ENCODE measurements around the gene DCAF4. TPM values are rescaled to one million over a fixed set of nuclear protein-coding genes. Genes with fewer than 3 reads are reported as not detected.
A peak's percentile ranks its signal among the peaks of the same experiment; 100 is the strongest.

The DCAF4 gene, protein sequence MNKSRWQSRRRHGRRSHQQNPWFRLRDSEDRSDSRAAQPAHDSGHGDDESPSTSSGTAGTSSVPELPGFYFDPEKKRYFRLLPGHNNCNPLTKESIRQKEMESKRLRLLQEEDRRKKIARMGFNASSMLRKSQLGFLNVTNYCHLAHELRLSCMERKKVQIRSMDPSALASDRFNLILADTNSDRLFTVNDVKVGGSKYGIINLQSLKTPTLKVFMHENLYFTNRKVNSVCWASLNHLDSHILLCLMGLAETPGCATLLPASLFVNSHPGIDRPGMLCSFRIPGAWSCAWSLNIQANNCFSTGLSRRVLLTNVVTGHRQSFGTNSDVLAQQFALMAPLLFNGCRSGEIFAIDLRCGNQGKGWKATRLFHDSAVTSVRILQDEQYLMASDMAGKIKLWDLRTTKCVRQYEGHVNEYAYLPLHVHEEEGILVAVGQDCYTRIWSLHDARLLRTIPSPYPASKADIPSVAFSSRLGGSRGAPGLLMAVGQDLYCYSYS
- total RNA-seq (2014; rRNA removed; shearing (Covaris generic)): 32.5 and 47.9 TPM in 2 replicates

GRCh38 chr14:72926292-72927028 lies at the start of gene DCAF4:
Gene DCAF4, plus strand, starts transcription at chr14:72926464. Its CDS starts 11,515 bp downstream, at chr14:72937979.
- DNase-seq (ENCODE audit: low spot score): peak; percentile 99

GRCh38 chr14:72876710-72877063 lies 49.6 kb upstream of the DCAF4 start:
- DNase-seq (ENCODE audit: low spot score): no peak

GRCh38 chr14:72878746-72879145 lies 47.5 kb upstream of the DCAF4 start:
- no peak for DNase-seq (ENCODE audit: low spot score)

DNA sequence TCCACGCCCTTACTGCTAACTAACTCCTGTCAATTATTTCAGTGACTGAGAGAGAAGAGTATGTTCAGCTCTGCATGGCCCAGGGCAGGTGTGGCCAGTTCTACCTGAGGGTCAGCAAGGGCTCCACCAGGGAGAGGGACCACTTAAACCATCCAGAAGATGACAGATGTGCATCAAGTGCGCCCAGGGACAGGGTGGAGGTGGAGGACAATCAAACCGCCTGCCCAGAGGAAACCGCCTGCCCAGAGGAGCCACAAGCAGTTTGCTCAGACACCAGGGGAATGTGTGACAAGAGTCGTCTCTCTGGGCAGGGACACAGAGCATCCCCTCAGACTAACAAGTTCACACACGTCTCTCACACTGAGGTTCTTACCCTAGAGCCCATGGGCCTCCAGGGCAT lies 46.8 kb upstream of the DCAF4 start:
- DNase-seq (ENCODE audit: low spot score): no peak

DNA sequence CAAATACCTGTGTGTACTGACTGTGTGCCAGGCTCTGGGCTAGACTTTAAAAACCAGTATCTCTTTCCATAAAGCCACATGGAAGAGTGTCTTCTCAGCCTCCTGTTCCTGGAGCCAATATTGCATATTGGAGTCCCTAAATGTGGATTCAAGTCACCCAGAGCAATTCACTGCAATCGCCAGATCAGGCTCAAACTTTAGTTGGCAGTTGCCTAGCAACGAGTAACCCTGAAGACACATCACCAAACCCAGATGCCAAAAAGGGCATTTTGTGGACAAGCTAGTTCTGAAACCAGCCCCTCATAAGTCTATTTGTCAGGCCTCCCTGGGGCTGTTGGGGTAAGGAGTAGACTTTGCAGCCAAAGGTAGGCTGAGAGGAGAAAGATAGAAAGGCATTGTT lies 46.1 kb upstream of the DCAF4 start:
- no peak for DNase-seq (ENCODE audit: low spot score)

DNA sequence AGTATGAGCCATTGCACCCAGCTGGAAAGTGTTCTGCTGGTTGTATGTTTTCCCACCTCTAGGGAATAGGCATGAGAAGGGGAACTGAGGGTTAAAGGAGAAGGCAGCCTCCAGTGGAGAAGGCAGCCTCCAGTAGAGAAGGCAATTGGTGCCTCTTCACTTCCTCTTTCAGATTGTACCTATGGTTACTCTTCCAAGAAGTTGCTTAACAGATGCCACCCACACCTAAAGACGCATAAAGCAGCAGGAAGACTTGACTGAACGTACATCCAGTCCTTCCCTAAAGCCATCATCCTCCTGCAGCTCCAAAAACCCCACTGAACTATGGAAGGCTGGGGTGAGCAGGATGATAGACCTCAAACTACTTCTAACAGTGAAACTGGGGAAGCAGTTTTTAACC lies 45.4 kb upstream of the DCAF4 start:
- DNase-seq (ENCODE audit: low spot score): no peak

GRCh38 chr14:72881543-72881942 lies 44.7 kb upstream of the DCAF4 start:
- DNase-seq (ENCODE audit: low spot score): no peak

GRCh38 chr14:72882047-72882446 lies 44.2 kb upstream of the DCAF4 start:
- no peak for DNase-seq (ENCODE audit: low spot score)

- no peak for DNase-seq (ENCODE audit: low spot score)
Observed at GRCh38 chr14:72882463-72882862, 43.8 kb upstream of the DCAF4 start.

- no peak for DNase-seq (ENCODE audit: low spot score)
Observed at GRCh38 chr14:72883109-72883508, 43.2 kb upstream of the DCAF4 start.

GRCh38 chr14:72883961-72884360 lies 42.3 kb upstream of the DCAF4 start:
- peak; percentile 16 for DNase-seq (ENCODE audit: low spot score)

GRCh38 chr14:72884386-72884785 lies 41.9 kb upstream of the DCAF4 start:
- no peak for DNase-seq (ENCODE audit: low spot score)

DNA sequence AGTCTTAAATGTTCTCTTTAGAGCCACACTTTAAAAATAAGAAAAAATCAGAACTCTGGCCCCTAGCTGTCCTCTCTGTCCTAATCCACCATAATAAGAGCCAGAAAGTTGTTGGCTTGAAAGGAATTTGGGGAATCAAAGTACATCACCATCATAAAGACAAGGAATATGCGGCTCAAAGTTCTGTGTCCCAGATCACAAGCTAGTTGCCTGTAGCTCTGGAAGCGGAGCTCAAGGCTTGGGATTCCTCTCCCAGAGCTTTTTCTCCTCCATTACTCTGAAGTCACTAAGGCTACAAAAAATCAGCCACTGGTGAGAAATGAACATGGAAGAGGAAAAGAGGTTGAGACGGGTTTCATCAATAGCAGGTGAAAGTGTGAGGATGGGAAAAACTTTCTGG lies 38.8 kb upstream of the DCAF4 start:
- DNase-seq (ENCODE audit: low spot score): no peak

DNA sequence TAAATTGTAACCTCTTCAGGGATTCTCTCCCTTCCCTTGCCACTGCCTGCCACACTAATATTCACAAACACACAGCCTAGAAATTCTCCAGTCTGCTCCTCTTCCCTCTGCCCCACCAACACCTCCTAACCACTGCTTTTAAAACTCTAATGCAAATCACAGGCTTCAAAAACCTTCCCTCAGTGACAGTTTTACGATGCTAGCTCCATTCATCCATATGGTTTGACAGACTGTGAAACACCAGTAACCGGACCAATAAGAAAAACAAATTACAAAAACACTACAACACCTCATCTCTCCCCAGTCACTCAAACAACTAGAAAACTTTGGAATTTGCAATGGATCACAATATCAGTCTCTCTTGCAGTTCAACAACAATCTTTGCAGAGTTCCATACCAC lies 38.1 kb upstream of the DCAF4 start:
- no peak for DNase-seq (ENCODE audit: low spot score)

DNA sequence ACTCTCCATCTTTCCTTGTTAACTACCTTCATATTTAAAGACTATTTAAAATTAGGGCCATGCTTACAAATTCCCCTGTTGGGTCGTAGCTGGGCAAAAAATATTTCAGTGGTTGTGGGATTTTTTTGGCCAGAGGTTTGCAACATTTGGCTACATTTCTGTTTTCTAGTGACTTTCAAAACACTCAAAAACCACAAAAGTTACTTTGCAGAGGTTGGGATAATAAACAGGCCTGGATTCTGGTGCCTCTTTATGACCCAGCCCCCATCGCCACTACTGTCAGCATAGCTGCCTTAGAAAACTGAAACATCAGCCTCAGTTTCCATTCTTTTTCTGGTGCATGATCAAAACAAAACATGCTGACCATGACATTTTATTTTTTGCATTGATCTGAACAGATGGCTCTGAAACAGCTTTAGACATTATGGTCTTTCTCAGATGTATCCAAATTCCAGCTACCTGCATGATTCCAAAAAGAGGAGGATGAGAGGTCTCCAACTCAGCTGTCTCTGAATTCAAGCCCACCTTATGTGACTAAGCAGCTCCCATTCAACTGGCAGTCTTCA lies 37.5 kb upstream of the DCAF4 start:
- DNase-seq (ENCODE audit: low spot score): no peak

- DNase-seq (ENCODE audit: low spot score): no peak
Observed at GRCh38 chr14:72889366-72889765, 36.9 kb upstream of the DCAF4 start.

- no peak for DNase-seq (ENCODE audit: low spot score)
Observed at GRCh38 chr14:72891666-72892102, 34.6 kb upstream of the DCAF4 start.

- peak; percentile 23 for DNase-seq (ENCODE audit: low spot score)
Observed at GRCh38 chr14:72892103-72892878, 34.0 kb upstream of the DCAF4 start.

DNA sequence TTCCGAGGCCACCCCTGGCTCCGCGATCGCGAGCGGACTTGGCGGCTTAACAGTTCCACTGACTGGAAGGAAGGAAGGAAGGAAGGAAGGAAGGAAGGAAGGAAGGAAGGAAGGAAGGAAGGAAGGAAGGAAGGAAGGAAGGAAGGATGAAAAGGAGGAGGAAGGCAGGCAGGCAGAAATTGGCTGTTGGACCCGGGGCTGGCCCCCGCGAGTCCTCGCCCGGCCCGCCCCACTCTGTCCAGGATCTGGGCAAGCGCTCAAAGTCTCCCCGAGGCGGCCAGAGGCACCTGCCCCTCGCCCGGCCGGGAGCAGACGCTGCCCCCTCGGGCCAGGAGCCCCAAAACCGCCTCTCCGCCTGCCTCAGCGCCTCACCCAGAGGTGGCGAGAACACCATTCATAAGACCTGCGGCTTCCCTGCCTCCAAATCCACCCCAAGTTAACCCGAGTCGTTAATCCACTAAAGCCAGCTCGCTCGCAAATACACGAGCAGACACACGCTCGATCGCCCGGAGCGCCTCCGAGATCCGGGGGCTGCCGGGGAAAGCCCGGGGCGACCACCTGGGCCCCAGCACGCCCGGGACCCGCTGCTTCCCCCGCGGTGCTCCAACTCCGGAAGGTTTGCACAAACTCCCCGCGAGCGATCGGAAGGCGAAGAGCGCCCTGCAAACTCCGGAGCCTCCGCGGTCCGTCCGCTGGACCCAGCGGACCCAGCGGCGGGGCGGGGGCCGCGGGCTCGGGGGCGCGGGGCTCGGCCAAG lies 33.2 kb upstream of the DCAF4 start:
- DNase-seq (ENCODE audit: low spot score): no peak

- peak; percentile 97 for DNase-seq (ENCODE audit: low spot score)
Observed at GRCh38 chr14:72893636-72894322, 32.5 kb upstream of the DCAF4 start, which contains the start of gene DPF3. Gene DPF3, minus strand, starts transcription at chr14:72894101. Its CDS starts 13 bp downstream, at chr14:72894088.

- DNase-seq (ENCODE audit: low spot score): no peak
Observed at GRCh38 chr14:72894323-72894622, 32.0 kb upstream of the DCAF4 start.
